CD1c-positive myeloid dendritic cell (primary cell): ENCODE data around the gene LRMDA.
A peak's percentile ranks its signal among the peaks of the same experiment; 100 is the strongest.

Experiments
- DNase-seq: peaks from one replicate; pipeline ENCODE4 v3.0.0-alpha.2; 2016; ENCODE audit errors: extremely low spot score

LRMDA gene

DNA sequence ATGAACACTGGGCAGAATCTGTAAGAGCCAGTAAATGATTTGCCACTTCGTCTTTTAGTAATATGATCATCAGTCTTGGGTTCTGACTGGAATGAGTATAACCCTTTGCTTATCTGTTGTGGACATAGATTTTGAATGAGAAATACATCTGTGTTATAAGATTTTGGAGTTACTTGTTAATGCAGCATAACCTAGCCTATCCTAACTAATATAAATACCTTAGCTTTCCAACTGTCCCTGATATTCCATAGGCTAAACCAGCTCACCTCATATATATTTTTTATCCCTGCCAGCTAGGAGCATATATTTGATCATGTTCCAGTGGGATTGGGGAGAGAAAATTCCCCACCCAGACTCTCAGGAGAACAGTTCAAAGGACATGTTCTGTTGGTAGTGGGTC lies 15.1 kb downstream of the LRMDA start:
- no peak for DNase-seq

DNA sequence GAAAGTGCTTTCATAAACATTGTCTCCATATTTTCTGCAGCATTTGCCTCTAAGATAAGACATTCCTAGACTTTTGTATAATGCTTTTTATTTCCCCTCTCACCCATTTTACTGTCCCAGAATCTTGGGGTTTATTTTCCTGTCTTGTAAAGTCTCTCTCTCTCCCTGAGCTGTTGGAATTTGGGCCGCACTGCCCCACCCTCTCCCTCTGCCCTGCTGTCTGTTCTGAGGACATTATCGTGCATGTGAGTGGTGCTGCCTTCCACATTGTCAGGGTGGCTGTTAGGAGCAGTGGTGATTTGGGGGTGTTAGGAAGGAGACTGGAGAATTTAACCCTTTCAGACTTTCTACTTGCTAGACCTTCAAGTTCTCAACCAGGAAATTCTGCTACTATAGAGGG lies 16.7 kb downstream of the LRMDA start:
- no peak for DNase-seq

GRCh38 chr10:75449382-75450074 lies 18.1 kb downstream of the LRMDA start:
- no peak for DNase-seq

DNA sequence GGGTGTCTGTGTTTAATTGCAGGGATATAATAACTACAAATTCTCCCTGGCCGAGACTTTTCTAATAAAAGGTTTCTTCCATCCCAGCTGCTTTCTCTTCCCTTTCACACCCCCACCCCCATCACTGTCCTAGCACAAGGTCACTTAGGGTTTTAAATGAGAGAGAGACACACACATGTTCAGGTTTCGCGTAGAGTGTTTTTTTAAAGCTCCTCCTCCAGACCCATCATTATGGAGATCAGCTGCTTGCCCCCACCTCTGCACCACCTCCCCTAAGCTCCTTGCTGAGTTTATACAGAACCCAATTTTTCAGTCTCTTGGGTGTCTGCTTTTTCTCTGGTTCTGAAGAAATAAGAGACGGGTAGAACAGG lies 18.6 kb downstream of the LRMDA start:
- no peak for DNase-seq

GRCh38 chr10:75450644-75451640 lies 19.5 kb downstream of the LRMDA start:
- DNase-seq, result no peak

- DNase-seq, result no peak
These were observed 20.4 kb downstream of the LRMDA start for GRCh38 chr10:75451831-75452230.

DNA sequence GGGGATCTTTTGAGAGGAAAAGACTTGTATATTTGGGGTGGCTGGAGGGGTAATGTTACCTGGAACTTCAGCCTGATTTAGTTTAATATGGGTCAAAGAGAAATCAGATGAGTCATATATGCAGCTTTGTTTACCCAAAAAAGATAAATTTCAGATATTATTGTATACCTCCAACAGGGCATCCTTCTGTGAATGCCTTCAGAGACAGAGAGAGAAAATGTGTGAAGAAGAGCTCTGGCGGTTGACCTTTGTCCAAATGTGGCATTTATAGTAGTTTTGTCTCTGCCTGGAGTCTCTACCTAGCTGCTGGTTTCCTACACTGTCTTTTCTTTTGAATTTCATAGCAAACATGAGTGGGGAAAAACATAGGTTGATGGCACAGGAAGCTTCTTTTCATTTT lies 21.6 kb downstream of the LRMDA start:
- DNase-seq, result no peak

DNA sequence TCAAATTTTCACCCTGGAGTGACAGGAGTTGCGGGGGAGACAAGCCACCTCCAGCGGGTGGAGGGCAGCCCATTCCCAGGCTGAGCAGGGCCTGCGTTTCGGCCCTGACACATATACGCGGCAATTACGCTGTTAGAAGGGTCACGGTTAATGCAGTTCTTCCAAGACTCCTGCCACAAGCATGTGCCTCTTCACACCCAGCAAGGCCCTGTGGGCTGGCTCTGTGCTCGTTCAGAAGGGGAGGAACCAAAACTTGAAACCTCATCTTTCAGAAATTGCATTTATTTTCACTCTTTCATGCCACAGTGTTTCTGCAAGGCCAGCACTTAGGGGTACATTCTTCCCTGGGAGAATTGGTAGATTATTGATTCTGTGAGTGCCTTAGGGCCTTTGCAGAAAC lies 24.7 kb downstream of the LRMDA start:
- DNase-seq, result no peak

GRCh38 chr10:75460059-75460458 lies 28.6 kb downstream of the LRMDA start:
- DNase-seq, result no peak

GRCh38 chr10:75461672-75462649 lies 30.5 kb downstream of the LRMDA start:
- no peak for DNase-seq

DNA sequence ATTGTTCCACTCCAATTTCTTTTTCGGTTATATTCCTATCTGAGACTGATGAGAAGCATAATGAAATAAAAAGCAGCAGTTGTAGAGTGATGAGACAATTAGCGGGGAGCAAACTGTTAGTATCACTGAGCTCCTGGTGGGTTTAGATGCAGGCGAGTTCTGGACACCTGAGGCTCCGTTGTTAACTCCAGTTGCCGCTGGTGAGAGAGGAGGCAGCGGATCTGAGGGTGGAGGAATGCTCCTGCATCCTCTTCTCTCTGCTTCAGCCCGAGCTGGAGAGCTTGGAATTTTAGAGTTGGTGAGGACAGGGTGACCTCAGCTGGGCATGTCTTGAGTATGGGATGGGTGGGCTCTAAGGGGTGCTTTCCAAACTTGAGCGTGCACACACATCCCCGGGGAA lies 31.4 kb downstream of the LRMDA start:
- no peak for DNase-seq

GRCh38 chr10:75464478-75465449 lies 33.3 kb downstream of the LRMDA start:
- no peak for DNase-seq

DNA sequence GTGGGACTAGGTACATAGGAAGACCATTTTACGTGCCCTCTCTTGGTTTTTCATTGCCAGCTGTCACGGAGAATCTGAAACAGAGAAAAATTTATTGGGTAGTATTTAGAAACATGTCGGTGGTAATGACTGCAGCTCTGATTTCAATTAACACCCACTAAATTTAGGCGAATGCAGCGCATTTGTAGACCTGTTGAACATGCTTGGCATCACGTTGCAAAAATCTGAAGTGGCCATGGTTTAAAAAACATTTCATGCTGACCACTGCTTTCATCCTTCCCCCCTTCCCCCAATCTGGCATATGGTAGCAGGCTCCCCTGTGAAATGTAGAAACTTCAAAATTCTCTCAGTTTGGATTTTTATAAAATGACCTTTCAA lies 34.0 kb downstream of the LRMDA start:
- no peak for DNase-seq

DNA sequence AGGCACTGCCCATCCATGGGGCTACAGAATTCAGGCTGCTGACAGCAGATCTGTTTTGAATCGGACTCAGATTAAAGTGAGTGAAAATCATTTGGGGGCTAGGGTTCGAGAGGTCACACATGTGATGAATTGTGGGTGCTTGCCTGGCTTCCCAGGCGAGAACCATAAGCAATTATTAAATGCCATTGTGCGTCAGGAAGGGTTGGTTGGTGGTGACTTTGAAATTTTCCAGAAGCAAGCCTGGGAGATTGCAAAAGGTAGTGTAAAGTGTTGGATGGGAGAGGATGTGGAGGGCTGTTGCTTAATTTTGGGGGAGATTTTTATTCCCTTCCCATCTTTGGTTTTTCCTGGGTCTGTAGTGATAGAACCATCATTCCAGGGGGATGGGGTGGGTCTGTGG lies 34.6 kb downstream of the LRMDA start:
- DNase-seq, result no peak

DNA sequence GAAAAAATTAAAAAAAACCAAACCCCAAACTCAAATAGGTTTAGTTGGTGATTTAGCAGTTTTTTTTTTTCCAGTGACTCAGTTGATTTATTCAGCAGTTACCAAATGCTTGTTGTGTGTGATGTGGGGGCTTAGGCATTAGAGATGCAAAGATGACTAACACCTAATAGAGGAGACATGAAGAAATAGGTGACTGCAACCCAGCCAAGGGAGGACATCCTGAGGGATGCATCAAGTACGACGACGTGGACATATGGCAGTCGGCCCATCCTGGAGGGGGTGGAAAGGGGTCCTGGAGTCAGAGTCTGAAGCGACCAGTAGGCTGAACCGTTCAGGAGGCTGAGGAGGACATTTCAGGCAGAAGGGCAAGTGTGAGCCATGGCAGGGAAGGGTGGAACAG lies 35.5 kb downstream of the LRMDA start:
- no peak for DNase-seq

- no peak for DNase-seq
These were observed 37.2 kb downstream of the LRMDA start for GRCh38 chr10:75468612-75469005.

GRCh38 chr10:75469006-75469616 lies 37.7 kb downstream of the LRMDA start:
- peak; percentile 65 for DNase-seq

DNA sequence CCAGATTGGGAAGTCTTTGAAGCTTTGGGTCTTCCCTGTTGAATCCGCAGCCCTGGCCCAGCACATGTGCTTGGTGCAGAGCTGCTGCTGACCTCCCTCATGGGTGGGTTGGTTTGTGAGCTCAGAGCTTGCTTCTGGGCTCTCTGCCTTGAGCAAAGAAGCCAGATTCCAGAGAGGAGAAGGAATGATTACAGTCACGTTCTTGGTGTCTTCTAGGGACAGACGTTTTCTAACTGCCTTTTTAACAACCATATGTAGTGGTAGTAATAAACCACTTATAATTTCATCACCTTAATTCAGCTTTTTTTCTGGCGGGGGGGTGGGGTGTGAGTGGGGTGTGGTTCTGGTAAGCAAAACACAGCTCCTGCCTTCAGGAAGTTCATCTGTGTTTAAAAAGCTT lies 39.5 kb downstream of the LRMDA start:
- DNase-seq, result no peak

GRCh38 chr10:75472685-75473084 lies 41.3 kb downstream of the LRMDA start:
- no peak for DNase-seq

DNA sequence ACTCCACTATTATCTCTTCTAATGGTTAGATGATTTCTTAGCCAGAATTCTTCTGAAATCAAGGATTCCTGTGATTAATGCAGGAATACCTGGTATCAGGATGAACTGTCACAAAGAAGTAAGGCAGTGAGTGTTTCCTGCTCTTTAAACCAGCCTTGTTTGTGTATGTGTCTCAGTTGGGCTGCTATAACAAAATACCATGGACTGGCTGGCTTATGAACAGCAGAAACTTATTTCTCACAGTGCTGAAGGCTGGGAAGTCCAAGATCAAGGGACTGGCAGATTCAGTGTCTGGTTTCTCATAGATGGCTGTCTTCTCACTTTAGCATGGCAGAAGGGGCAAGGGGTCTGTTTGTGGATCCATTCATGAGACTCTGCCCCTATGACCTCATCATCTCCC lies 42.7 kb downstream of the LRMDA start:
- DNase-seq, result no peak
